IMR-90 (cell line): ENCODE data around the gene TGM1. TPM values are rescaled to one million over a fixed set of nuclear protein-coding genes. Genes with fewer than 3 reads are reported as not detected.

Experiments
- ATAC-seq: fragments of 200-7000 bp; cut with Tn5 transposase; 2 replicates; pipeline ENCODE4 v1.9.1; 2020; ENCODE audit warnings: low read depth, mild to moderate bottlenecking, moderate library complexity
- BruUV-seq: library from RNA; stranded (reverse); fragments of 400-500 nt; replicated peaks from 2 replicates; lab custom pipeline; 2021; lab: Mats Ljungman, UMichigan
- CTCF ChIA-PET: fragments of 300-600 bp; formaldehyde crosslinking; extraction: SDS; loops from one replicate; lab custom pipeline; 2021; ENCODE audit warnings: antibody characterized with exemption; lab: Yijun Ruan, JAX
- POLR2A ChIA-PET: fragments of 300-600 bp; sonication (Branson Sonifier 250); formaldehyde crosslinking; loops from one replicate; lab custom pipeline; 2022; ENCODE audit warnings: antibody characterized with exemption; ENCODE audit not compliant: unreplicated experiment; lab: Charles Lee
- DNase-seq: peaks from one replicate; pipeline ENCODE4 v3.0.0; 2013
- H2AFZ ChIP-seq: replicated peaks from 2 replicates; pipeline ENCODE3; 2013; ENCODE audit warnings: low read length, mild to moderate bottlenecking; ENCODE audit not compliant: poor library complexity
- H2AK5ac ChIP-seq: 2 replicates; pipeline ENCODE4 v1.6.1; 2013; ENCODE audit warnings: low read depth, low read length, inconsistent platforms
- H2AK9ac ChIP-seq: replicated peaks from 2 replicates; pipeline ENCODE3; 2013; ENCODE audit warnings: mild to moderate bottlenecking, low read depth, low read length, moderate library complexity; ENCODE audit not compliant: poor library complexity
- H2BK120ac ChIP-seq: 2 replicates; pipeline ENCODE4 v1.6.1; 2013; ENCODE audit warnings: low read depth, low read length, inconsistent platforms
- H2BK15ac ChIP-seq: 3 replicates; pipeline ENCODE4 v1.6.1; 2013; ENCODE audit warnings: low read depth, low read length, inconsistent platforms
- H2BK20ac ChIP-seq: 2 replicates; pipeline ENCODE4 v1.6.1; 2013; ENCODE audit warnings: low read depth, mild to moderate bottlenecking, inconsistent platforms, low read length, moderate library complexity
- H2BK5ac ChIP-seq: 2 replicates; pipeline ENCODE4 v1.6.1; 2013; ENCODE audit warnings: mild to moderate bottlenecking, low read depth, low read length, inconsistent platforms; ENCODE audit not compliant: poor library complexity, severe bottlenecking
- H3K14ac ChIP-seq: replicated peaks from 2 replicates; pipeline ENCODE4 v1.6.1; 2013; ENCODE audit warnings: low read depth, low read length, inconsistent platforms
- H3K18ac ChIP-seq: 2 replicates; pipeline ENCODE4 v1.6.1; 2013; ENCODE audit warnings: low read depth, low read length, control low read depth
- H3K23ac ChIP-seq: 2 replicates; pipeline ENCODE4 v1.6.1; 2013; ENCODE audit warnings: low read depth, low read length, inconsistent platforms
- H3K27ac ChIP-seq: 2 replicates; pipeline ENCODE4 v1.5.1; 2013; ENCODE audit warnings: mild to moderate bottlenecking, control low read depth, low read length; ENCODE audit not compliant: insufficient read depth
- H3K27me3 ChIP-seq: 2 replicates; pipeline ENCODE4 v1.6.1; 2013; ENCODE audit warnings: low read length; ENCODE audit not compliant: control insufficient read depth, insufficient read depth
- H3K36me3 ChIP-seq: 2 replicates; pipeline ENCODE4 v1.6.1; 2013; ENCODE audit warnings: low read length, mixed read lengths; ENCODE audit not compliant: control insufficient read depth, insufficient read depth
- H3K4ac ChIP-seq: 2 replicates; pipeline ENCODE4 v1.6.1; 2013; ENCODE audit warnings: low read depth, low read length, inconsistent platforms
- H3K4me1 ChIP-seq: 2 replicates; pipeline ENCODE4 v1.6.1; 2013; ENCODE audit warnings: low read length, mixed read lengths; ENCODE audit not compliant: control insufficient read depth, insufficient read depth
- H3K4me2 ChIP-seq: 2 replicates; pipeline ENCODE4 v1.6.1; 2013; ENCODE audit warnings: low read depth, mild to moderate bottlenecking, control low read depth, low read length, moderate library complexity
- H3K4me3 ChIP-seq: 2 replicates; pipeline ENCODE4 v1.5.1; 2013; ENCODE audit warnings: low read depth, mild to moderate bottlenecking, control low read depth, low read length, moderate library complexity; ENCODE audit not compliant: insufficient read depth
- H3K56ac ChIP-seq: 2 replicates; pipeline ENCODE4 v1.6.1; 2013; ENCODE audit warnings: low read length, inconsistent platforms; ENCODE audit not compliant: insufficient read depth; ENCODE audit errors: extremely low read depth
- H3K79me1 ChIP-seq, 2 experiments: 2 replicates each; pipeline ENCODE4 v1.6.1; 2013; ENCODE audit warnings: low read length in 2 of 2, inconsistent platforms in 1 of 2, low read depth in 1 of 2
- H3K9ac ChIP-seq: 2 replicates; pipeline ENCODE4 v1.6.1; 2013; ENCODE audit warnings: low read depth, low read length, control low read depth
- H3K9me1 ChIP-seq: 2 replicates; pipeline ENCODE4 v1.6.1; 2013; ENCODE audit warnings: low read length, inconsistent platforms; ENCODE audit not compliant: insufficient read depth
- H3K9me3 ChIP-seq: 2 replicates; pipeline ENCODE4 v1.6.1; 2013; ENCODE audit warnings: low read length; ENCODE audit not compliant: control insufficient read depth, insufficient read depth
- H4K20me1 ChIP-seq: 2 replicates; pipeline ENCODE4 v1.6.1; 2013; ENCODE audit warnings: low read length, inconsistent platforms; ENCODE audit not compliant: insufficient read depth
- H4K5ac ChIP-seq: 2 replicates; pipeline ENCODE4 v1.6.1; 2013; ENCODE audit warnings: mild to moderate bottlenecking, low read depth, low read length, control low read depth
- H4K8ac ChIP-seq, 2 experiments: 2 replicates each; pipeline ENCODE4 v1.6.1; 2013; ENCODE audit warnings: low read depth in 2 of 2, low read length in 2 of 2, control low read depth in 1 of 2, inconsistent platforms in 1 of 2
- H4K91ac ChIP-seq: 2 replicates; pipeline ENCODE4 v1.6.1; 2013; ENCODE audit warnings: low read depth, low read length, inconsistent platforms; ENCODE audit not compliant: insufficient read depth
- MAFK ChIP-seq: IDR thresholded peaks from 2 replicates; pipeline ENCODE4 v1.6.1; 2012; ENCODE audit warnings: low read depth, low read length, improper control_type of control experiment
- MAZ ChIP-seq: IDR thresholded peaks from 2 replicates; pipeline ENCODE4 v1.6.1; 2012; ENCODE audit warnings: low read depth, mild to moderate bottlenecking, low read length, improper control_type of control experiment, moderate library complexity, borderline replicate concordance
- MXI1 ChIP-seq: IDR thresholded peaks from 2 replicates; pipeline ENCODE4 v1.6.1; 2012; ENCODE audit warnings: low read depth, mild to moderate bottlenecking, low read length, moderate library complexity, borderline replicate concordance
- NFE2L2 ChIP-seq: fragments of 150-350 bp; IDR thresholded peaks from 2 replicates; pipeline ENCODE4 v1.6.1; 2016; ENCODE audit warnings: low read depth, mild to moderate bottlenecking, low read length
- POLR2A ChIP-seq: IDR thresholded peaks from 2 replicates; pipeline ENCODE4 v1.6.1; 2012; ENCODE audit warnings: mild to moderate bottlenecking, low read depth, low read length
- RCOR1 ChIP-seq: IDR thresholded peaks from 2 replicates; pipeline ENCODE4 v1.6.1; 2012; ENCODE audit warnings: mild to moderate bottlenecking, low read length, improper control_type of control experiment; ENCODE audit not compliant: insufficient replicate concordance
- SMC3 ChIP-seq: fragments of 150-350 bp; IDR thresholded peaks from 2 replicates; pipeline ENCODE4 v1.6.1; 2016; ENCODE audit warnings: low read depth, mild to moderate bottlenecking, antibody characterized with exemption, low read length, moderate library complexity
- WGBS, 2 experiments: methylation state at CpG; one replicate each; pipeline versions ENCODE4 v1.1.5 to v1.1.7; 2013; ENCODE audit warnings: missing lambda C conversion rate in 2 of 2; ENCODE audit not compliant: insufficient read length in 1 of 2; ENCODE audit errors: extremely low coverage in 2 of 2; 5-methylcytosine and 5-hydroxymethylcytosine counted together
- dilution Hi-C: fragments of 300-500 bp; cut with HindIII; formaldehyde crosslinking; loops from one replicate; pipeline ENCODE4 v1.14.3; 2018; ENCODE audit warnings: low sequenced_read_pairs; ENCODE audit not compliant: unreplicated experiment
- in situ Hi-C: fragments of 300-500 bp; cut with MboI; formaldehyde crosslinking; loops from 3 replicates; pipeline ENCODE4 v1.14.3; 2019; ENCODE audit warnings: low sequenced_read_pairs, inconsistent platforms, mixed read lengths
- intact Hi-C: fragments of 100-400 bp; cut with micrococcal nuclease; formaldehyde crosslinking; loops from 2 replicates; pipeline ENCODE4 v1.10.0; 2022
- polyA plus RNA-seq, 3 experiments: library from polyadenylated mRNA; depleted of rRNA; stranded (reverse); fragments of >200 nt; gene quantifications; 2 replicates each; pipeline ENCODE4 v1.2.3, GENCODE V29; 2012; ENCODE audit warnings: low replicate concordance in 1 of 3
- total RNA-seq: library from RNA; depleted of rRNA; stranded (reverse); fragments of >200 nt; gene quantifications from 2 replicates; pipeline ENCODE4 v1.2.3, GENCODE V29; 2012

TGM1 gene
- total and polyA plus RNA-seq, 2 of the 4 experiments (the other 2 are of a cell fraction): 0.72 to 3.3 TPM

DNA sequence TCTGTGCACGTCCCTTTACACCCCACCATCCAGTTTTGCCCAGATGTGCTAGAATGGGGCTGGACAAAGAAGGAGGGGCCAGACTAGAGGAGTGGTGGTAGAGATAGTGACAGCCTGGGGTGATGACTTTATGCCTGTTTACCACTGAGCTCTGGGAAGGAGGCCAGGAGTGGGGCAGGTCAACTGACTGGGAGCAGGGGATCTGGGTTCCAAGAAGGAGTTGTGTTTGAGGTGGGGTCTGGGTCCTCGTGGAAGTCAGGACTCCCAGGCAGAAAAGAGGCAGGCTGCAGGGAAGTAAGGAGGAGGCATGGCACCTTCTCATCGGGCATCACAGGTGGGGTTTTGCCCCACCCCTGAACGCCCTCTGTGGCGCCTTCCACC is 47.3 kb upstream of the TGM1 start:
- no TSS peak for BruUV-seq
- Histone ChIP-seq H3K9me1 (peaks cover 7% of the 10 kb centered on the region; the same call in 1 of the 2 replicates), H3K27me3 (peaks cover 7% of the 10 kb centered on the region; the same call in 1 of the 2 replicates), H3K9me3 (no peaks in the 10 kb centered on the region), H2BK5ac (no peak overlapping the region), H3K4me3 (no peak overlapping the region; the same call in 1 of the 2 replicates), H4K91ac (no peak overlapping the region), H3K79me1 (peaks cover 3 to 8% of the 10 kb centered on the region in 2 experiments; a peak in 1 of 4 replicates), H3K36me3 (peaks cover 15% of the 10 kb centered on the region), H2BK120ac (no peak overlapping the region), H3K27ac (no peak overlapping the region), H2AK5ac (0 out of 2 replicates have a peak overlapping the region, but pooled peaks have one; percentile 9), H3K9ac (no peak overlapping the region), H3K14ac (no peak overlapping the region), H3K18ac (no peak overlapping the region), H2BK15ac (no peak overlapping the region), H4K20me1 (peaks cover 8% of the 10 kb centered on the region; the same call in 1 of the 2 replicates), H2AFZ (peak overlapping the region; percentile 60), H2BK20ac (no peak overlapping the region), H3K4ac (no peak overlapping the region), H2AK9ac (peak overlapping the region; percentile 60), H4K5ac (no peak overlapping the region), H3K56ac (no peak overlapping the region), H4K8ac (no peak overlapping the region), H3K4me1 (peaks cover 10% of the 10 kb centered on the region; the same call in 1 of the 2 replicates), H3K4me2 (peak overlapping the region; percentile 37; the same call in 1 of the 2 replicates), H3K23ac (0 out of 2 replicates have a peak overlapping the region, but pooled peaks have one; percentile 41)
- DNase-seq (no peak), ATAC-seq (no peak)
- POLR2A ChIA-PET: no interaction called here
- in situ Hi-C loops (no loop called here), dilution Hi-C loops (no loop called here), intact Hi-C loops (no loop called here)
- 60% methylated on average over 3 of the region's 5 CpGs; no CpG with 5 or more reads in 1 of the 2 experiments for WGBS, 2 experiments
- CTCF ChIA-PET: interaction anchor here (1.2 to 4.1 kb wide), 3 partner anchors 13 to 67 kb away, joined by 3 to 20 read pairs (median 4); no protein-coding TSS in a partner anchor
- TF ChIP-seq MAZ (no peak), MXI1 (no peak), POLR2A (no peak), MAFK (no peak), SMC3 (no peak), NFE2L2 (no peak), RCOR1 (no peak)
